RWPE2 (cell line): ENCODE data around the gene IP6K3.

ENCODE experiments used
- ATAC-seq: fragments of 200-7000 bp; cut with Tn5 transposase; 3 replicates; pipeline ENCODE4 v1.9.1; 2021; ENCODE audit warnings: low read depth
- DNase-seq: peaks from one replicate; pipeline ENCODE4 v3.0.0-alpha.2; 2020; ENCODE audit warnings: low spot score
- H3K27ac ChIP-seq: fragments of 450-650 bp; 2 replicates; pipeline ENCODE4 v1.5.1; 2017; ENCODE audit warnings: mild to moderate bottlenecking; ENCODE audit not compliant: poor library complexity, severe bottlenecking
- H3K27me3 ChIP-seq: fragments of 250-450 bp; sonication (Bioruptor Pico); 2 replicates; pipeline ENCODE4 v1.5.1; 2021; ENCODE audit warnings: mild to moderate bottlenecking, moderate library complexity; ENCODE audit not compliant: insufficient read depth, poor library complexity, severe bottlenecking
- H3K36me3 ChIP-seq: fragments of 250-450 bp; sonication (Bioruptor Pico); 2 replicates; pipeline ENCODE4 v1.5.1; 2020; ENCODE audit warnings: low read depth, mild to moderate bottlenecking, moderate library complexity
- H3K4me1 ChIP-seq: fragments of 250-450 bp; sonication (Bioruptor Pico); 2 replicates; pipeline ENCODE4 v1.5.1; 2021; ENCODE audit warnings: mild to moderate bottlenecking, moderate library complexity; ENCODE audit not compliant: insufficient read depth, poor library complexity, severe bottlenecking
- H3K4me3 ChIP-seq: fragments of 250-450 bp; sonication (Bioruptor Pico); 2 replicates; pipeline ENCODE4 v1.5.1; 2021; ENCODE audit warnings: mild to moderate bottlenecking, moderate library complexity; ENCODE audit not compliant: severe bottlenecking
- H3K9me3 ChIP-seq: fragments of 250-450 bp; sonication (Bioruptor Pico); 2 replicates; pipeline ENCODE4 v1.5.1; 2021; ENCODE audit warnings: mild to moderate bottlenecking, moderate library complexity; ENCODE audit not compliant: severe bottlenecking
- CTCF ChIP-seq: fragments of 450-650 bp; IDR thresholded peaks from one replicate; pipeline ENCODE4 v1.5.1; 2017; ENCODE audit warnings: mild to moderate bottlenecking, moderate library complexity; ENCODE audit not compliant: poor library complexity, severe bottlenecking

IP6K3 gene

DNA sequence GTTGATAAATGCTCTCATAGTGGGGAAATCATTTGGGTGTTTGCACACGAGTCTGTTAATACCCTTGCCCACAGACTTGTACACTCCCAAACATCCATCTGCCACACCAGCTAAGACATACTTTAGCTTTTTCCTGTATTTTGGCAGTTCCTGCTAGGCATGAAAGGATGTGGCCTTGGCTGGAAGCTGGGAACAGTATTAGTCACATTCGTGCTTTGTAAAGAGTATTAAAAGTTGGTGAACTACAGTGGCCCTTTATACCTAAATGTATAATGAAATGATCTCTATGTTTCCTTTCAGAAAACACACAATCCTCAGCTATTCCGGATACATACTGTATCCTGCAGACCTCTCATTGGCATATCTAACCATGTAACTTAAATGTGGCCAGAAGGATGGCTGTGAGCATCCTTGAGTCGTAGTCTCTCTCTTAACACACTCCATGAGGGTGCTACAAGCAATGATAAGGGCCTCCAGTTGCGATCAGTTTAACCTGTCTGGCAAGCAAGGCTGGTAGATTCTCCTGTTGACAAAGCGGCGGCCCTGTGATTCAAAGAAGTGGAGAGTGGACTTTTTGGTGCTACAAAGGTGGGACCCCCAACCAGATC is 40.7 kb upstream of the IP6K3 start:
- no peaks in the 10 kb centered on the region for H3K9me3 ChIP-seq

DNA sequence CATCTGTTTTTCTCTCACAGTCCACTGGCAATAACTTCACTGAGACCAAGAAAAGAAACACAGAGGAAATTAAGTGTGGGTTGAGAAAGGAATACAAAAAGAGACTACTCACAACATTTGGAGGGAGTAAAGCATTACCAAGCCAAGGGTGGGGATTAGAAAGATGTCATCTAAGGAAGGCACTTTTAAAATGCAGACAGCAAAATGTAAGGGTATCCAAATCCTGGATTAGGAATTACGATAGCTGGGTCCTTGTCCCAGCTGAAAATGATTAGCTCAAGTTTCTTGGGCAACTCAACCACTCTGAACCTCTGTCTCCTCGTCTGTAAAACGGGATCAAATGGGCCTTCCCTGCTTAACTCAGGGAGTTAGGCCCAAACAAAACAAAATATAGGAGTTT is 40.0 kb upstream of the IP6K3 start:
- H3K4me3 ChIP-seq: no peak overlapping the region
- no peaks in the 10 kb centered on the region for H3K9me3 ChIP-seq
- no peaks in the 10 kb centered on the region for H3K27me3 ChIP-seq
- H3K36me3 ChIP-seq: peaks cover 38% of the 10 kb centered on the region
- ATAC-seq (no peak), DNase-seq (no peak)
- TF ChIP-seq CTCF: no peak
- H3K4me1 ChIP-seq: peaks cover 18% of the 10 kb centered on the region
- H3K27ac ChIP-seq: peak overlapping the region; percentile 83

More for the DNA sequence above, 40.7 kb upstream of the IP6K3 start:
- Histone ChIP-seq H3K27me3 (no peaks in the 10 kb centered on the region), H3K4me1 (peaks cover 14% of the 10 kb centered on the region), H3K4me3 (peak overlapping the region; percentile 89), H3K27ac (peak overlapping the region; percentile 83), H3K36me3 (peaks cover 33% of the 10 kb centered on the region)
- DNase-seq (no peak), ATAC-seq (no peak)
- TF ChIP-seq CTCF: no peak

GRCh38 chr6:33785778-33786177 is 39.1 kb upstream of the IP6K3 start:
- no peak for DNase-seq
- no peak for TF ChIP-seq CTCF
- Histone ChIP-seq H3K27ac (no peak overlapping the region), H3K9me3 (no peaks in the 10 kb centered on the region), H3K4me1 (peaks cover 28% of the 10 kb centered on the region), H3K36me3 (peaks cover 41% of the 10 kb centered on the region), H3K27me3 (no peaks in the 10 kb centered on the region), H3K4me3 (no peak overlapping the region)
- no peak for ATAC-seq

- Histone ChIP-seq H3K9me3 (no peaks in the 10 kb centered on the region), H3K4me3 (no peak overlapping the region), H3K27me3 (no peaks in the 10 kb centered on the region), H3K4me1 (peaks cover 28% of the 10 kb centered on the region), H3K36me3 (peaks cover 51% of the 10 kb centered on the region), H3K27ac (no peak overlapping the region)
- DNase-seq (no peak), ATAC-seq (no peak)
- no peak for TF ChIP-seq CTCF
These were observed 38.1 kb upstream of the IP6K3 start for GRCh38 chr6:33784787-33785186.

- Histone ChIP-seq H3K9me3 (no peaks in the 10 kb centered on the region), H3K27me3 (no peaks in the 10 kb centered on the region), H3K4me1 (peaks cover 25% of the 10 kb centered on the region), H3K36me3 (peaks cover 59% of the 10 kb centered on the region), H3K4me3 (no peak overlapping the region), H3K27ac (no peak overlapping the region)
- DNase-seq (no peak), ATAC-seq (no peak)
- TF ChIP-seq CTCF: no peak
These were observed 37.2 kb upstream of the IP6K3 start for GRCh38 chr6:33783781-33784520.
